PC-3 (cell line): Measurements from ENCODE around the gene RHCE.

Source experiments
- EZH2 ChIP-seq: fragments of 300-600 bp; sonication (generic); IDR thresholded peaks from one replicate; pipeline ENCODE4 v1.6.1; 2017; ENCODE audit warnings: antibody characterized with exemption, mild to moderate bottlenecking, low read length; ENCODE audit not compliant: unreplicated experiment
- TF ChIP-seq, protein P1 (sequence below): fragments of 300-600 bp; sonication (generic); conservative IDR thresholded peaks from 2 replicates; pipeline ENCODE4 v1.5.1; 2017; ENCODE audit warnings: antibody characterized with exemption, low read depth, mild to moderate bottlenecking, low read length

DNA sequence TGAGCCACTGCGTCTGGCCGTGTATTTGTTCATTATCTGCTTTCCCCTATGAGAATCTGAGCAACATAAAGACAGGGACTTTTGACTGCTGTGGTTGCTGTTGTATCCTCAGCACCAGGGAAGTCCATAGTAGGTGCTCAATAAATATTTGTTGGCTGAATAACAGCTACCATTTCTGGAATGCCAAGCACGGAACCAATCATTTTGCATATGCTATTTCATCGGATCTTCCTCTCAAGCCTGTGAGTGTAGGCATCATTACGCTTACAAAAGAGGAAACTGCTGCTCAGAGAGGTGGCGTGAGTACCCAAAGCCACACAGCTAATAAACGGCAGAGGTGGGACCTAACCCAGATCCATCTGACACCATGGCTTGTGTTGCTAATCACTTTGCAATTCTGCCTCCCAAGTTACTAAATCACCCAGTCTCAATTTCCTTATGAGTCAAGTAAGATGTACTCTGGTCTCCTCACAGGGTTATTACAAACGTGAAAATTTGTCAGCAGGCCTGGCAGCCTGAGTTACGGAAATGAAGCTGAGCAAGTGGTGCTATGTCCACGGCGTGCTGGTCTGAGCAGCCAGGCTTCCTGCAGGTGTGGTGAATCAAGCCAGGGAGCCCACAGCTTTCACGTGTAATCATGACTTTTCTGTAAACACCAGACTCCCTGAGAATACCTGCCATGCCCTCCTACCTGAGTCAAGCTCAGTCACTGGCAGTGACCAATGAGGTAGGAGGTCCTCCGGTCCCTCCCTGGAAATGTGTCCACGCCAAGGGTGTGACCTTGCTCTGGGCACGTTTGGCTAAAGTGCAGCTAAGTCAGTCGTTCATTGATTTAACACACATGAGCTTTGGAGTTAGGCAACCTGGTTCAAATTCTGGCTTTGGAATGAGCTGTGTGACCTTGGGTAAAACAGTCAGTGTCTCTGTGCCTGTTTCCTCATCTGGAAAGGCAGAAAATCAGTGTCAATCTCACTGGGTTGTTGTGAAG lies 4.8 kb upstream of the RHCE start:
- TF ChIP-seq, protein P1, sequence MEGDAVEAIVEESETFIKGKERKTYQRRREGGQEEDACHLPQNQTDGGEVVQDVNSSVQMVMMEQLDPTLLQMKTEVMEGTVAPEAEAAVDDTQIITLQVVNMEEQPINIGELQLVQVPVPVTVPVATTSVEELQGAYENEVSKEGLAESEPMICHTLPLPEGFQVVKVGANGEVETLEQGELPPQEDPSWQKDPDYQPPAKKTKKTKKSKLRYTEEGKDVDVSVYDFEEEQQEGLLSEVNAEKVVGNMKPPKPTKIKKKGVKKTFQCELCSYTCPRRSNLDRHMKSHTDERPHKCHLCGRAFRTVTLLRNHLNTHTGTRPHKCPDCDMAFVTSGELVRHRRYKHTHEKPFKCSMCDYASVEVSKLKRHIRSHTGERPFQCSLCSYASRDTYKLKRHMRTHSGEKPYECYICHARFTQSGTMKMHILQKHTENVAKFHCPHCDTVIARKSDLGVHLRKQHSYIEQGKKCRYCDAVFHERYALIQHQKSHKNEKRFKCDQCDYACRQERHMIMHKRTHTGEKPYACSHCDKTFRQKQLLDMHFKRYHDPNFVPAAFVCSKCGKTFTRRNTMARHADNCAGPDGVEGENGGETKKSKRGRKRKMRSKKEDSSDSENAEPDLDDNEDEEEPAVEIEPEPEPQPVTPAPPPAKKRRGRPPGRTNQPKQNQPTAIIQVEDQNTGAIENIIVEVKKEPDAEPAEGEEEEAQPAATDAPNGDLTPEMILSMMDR: no peak
- TF ChIP-seq EZH2: no peak
